ENCODE data around the gene JAZF1.

DNA sequence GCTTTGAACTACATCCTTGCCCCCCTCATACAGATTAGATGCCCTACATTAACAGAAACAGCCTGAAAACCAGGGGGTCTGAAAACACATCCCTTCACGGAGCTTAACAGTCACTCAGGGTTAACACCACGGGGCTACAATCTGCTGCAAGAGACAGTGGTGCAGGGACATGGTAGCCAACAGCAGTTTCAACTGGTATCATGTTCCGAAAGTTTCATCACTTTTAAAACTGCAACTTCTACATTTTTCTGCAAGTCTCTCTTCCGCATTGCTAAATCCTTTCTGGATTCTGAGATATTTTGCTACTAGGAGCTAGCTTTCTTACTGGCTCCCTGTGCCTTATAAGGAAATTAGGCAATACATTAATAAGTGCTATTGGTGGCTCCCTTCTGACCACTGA lies 92.6 kb downstream of the JAZF1 start:
- TF ChIP-seq, protein P1, sequence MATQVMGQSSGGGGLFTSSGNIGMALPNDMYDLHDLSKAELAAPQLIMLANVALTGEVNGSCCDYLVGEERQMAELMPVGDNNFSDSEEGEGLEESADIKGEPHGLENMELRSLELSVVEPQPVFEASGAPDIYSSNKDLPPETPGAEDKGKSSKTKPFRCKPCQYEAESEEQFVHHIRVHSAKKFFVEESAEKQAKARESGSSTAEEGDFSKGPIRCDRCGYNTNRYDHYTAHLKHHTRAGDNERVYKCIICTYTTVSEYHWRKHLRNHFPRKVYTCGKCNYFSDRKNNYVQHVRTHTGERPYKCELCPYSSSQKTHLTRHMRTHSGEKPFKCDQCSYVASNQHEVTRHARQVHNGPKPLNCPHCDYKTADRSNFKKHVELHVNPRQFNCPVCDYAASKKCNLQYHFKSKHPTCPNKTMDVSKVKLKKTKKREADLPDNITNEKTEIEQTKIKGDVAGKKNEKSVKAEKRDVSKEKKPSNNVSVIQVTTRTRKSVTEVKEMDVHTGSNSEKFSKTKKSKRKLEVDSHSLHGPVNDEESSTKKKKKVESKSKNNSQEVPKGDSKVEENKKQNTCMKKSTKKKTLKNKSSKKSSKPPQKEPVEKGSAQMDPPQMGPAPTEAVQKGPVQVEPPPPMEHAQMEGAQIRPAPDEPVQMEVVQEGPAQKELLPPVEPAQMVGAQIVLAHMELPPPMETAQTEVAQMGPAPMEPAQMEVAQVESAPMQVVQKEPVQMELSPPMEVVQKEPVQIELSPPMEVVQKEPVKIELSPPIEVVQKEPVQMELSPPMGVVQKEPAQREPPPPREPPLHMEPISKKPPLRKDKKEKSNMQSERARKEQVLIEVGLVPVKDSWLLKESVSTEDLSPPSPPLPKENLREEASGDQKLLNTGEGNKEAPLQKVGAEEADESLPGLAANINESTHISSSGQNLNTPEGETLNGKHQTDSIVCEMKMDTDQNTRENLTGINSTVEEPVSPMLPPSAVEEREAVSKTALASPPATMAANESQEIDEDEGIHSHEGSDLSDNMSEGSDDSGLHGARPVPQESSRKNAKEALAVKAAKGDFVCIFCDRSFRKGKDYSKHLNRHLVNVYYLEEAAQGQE (IDR thresholded peaks at IDR 0.05; ENCODE audit: low read depth), result no peak
- TF ChIP-seq POLR2A (IDR thresholded peaks at IDR 0.05; ENCODE audit: borderline replicate concordance, extremely low read depth, insufficient read depth, insufficient read length) (no peak), EZH2 (IDR thresholded peaks at IDR 0.05) (no peak), JUND (IDR thresholded peaks at IDR 0.05) (no peak), ELF1 (IDR thresholded peaks at IDR 0.05; ENCODE audit: borderline replicate concordance, low read depth) (no peak)
- TF ChIP-seq, protein P2, sequence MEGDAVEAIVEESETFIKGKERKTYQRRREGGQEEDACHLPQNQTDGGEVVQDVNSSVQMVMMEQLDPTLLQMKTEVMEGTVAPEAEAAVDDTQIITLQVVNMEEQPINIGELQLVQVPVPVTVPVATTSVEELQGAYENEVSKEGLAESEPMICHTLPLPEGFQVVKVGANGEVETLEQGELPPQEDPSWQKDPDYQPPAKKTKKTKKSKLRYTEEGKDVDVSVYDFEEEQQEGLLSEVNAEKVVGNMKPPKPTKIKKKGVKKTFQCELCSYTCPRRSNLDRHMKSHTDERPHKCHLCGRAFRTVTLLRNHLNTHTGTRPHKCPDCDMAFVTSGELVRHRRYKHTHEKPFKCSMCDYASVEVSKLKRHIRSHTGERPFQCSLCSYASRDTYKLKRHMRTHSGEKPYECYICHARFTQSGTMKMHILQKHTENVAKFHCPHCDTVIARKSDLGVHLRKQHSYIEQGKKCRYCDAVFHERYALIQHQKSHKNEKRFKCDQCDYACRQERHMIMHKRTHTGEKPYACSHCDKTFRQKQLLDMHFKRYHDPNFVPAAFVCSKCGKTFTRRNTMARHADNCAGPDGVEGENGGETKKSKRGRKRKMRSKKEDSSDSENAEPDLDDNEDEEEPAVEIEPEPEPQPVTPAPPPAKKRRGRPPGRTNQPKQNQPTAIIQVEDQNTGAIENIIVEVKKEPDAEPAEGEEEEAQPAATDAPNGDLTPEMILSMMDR (IDR thresholded peaks at IDR 0.05 in 2 of 3, conservative IDR thresholded peaks at IDR 0.05 in 1 of 3; ENCODE audit: borderline replicate concordance in 1 of 3, insufficient read depth in 1 of 3, low read depth in 2 of 3, low read length in 2 of 3), result no peak
